NCI-H1105 (cell line): ENCODE results near the gene HDAC9.

ENCODE experiments used
- DNase-seq: peaks from one replicate; lab custom pipeline; 2025; lab: John Stamatoyannopoulos, UW

Gene HDAC9

GRCh38 chr7:18593602-18594279, 98.2 kb downstream of the HDAC9 start:
- DNase-seq, result no peak

- DNase-seq, result no peak
Measured at GRCh38 chr7:18597754-18598153, 102.2 kb downstream of the HDAC9 start.

GRCh38 chr7:18607025-18607424, 111.5 kb downstream of the HDAC9 start:
- no peak for DNase-seq

- DNase-seq, result peak; percentile 5
Measured at GRCh38 chr7:18610331-18610948, 114.9 kb downstream of the HDAC9 start.

- DNase-seq, result no peak
Measured at GRCh38 chr7:18614841-18615240, 119.3 kb downstream of the HDAC9 start.

GRCh38 chr7:18619311-18619710, 123.8 kb downstream of the HDAC9 start:
- DNase-seq, result no peak

- no peak for DNase-seq
Measured at GRCh38 chr7:18623389-18623788, 127.8 kb downstream of the HDAC9 start.

GRCh38 chr7:18624459-18624858, 128.9 kb downstream of the HDAC9 start:
- DNase-seq, result no peak

- DNase-seq, result no peak
Measured at GRCh38 chr7:18626086-18626485, 130.5 kb downstream of the HDAC9 start.

- no peak for DNase-seq
Measured at GRCh38 chr7:18626717-18627116, 131.2 kb downstream of the HDAC9 start.

- DNase-seq, result no peak
Measured at GRCh38 chr7:18637516-18637915, 142.0 kb downstream of the HDAC9 start.

- DNase-seq, result no peak
Measured at GRCh38 chr7:18638594-18639452, 143.3 kb downstream of the HDAC9 start.

GRCh38 chr7:18639711-18640110, 144.2 kb downstream of the HDAC9 start:
- DNase-seq, result no peak

- DNase-seq, result no peak
Measured at GRCh38 chr7:18644981-18645380, 149.4 kb downstream of the HDAC9 start.

GRCh38 chr7:18647582-18647981, 152.0 kb downstream of the HDAC9 start:
- DNase-seq, result no peak

GRCh38 chr7:18648849-18649758, 153.6 kb downstream of the HDAC9 start:
- no peak for DNase-seq

GRCh38 chr7:18653381-18654155, 158.0 kb downstream of the HDAC9 start:
- DNase-seq, result no peak

- no peak for DNase-seq
Measured at GRCh38 chr7:18654709-18655108, 159.2 kb downstream of the HDAC9 start.

GRCh38 chr7:18655506-18655905, 160.0 kb downstream of the HDAC9 start:
- DNase-seq, result no peak

GRCh38 chr7:18655912-18656311, 160.4 kb downstream of the HDAC9 start:
- DNase-seq, result no peak

GRCh38 chr7:18656362-18656761, 160.8 kb downstream of the HDAC9 start:
- no peak for DNase-seq
